Osteocyte (in vitro differentiated cells): Measurements from ENCODE around the gene THY1. TPM values are rescaled to one million over a fixed set of nuclear protein-coding genes. Genes with fewer than 3 reads are reported as not detected.
"Not testable (repeated sequence)": the region's sequence is repeated elsewhere in the genome, so short reads cannot be mapped to it uniquely, and the experiment has no call there.

Experiments used
- DNase-seq: peaks from one replicate; pipeline ENCODE4 v3.0.0; 2021; ENCODE audit warnings: mixed read lengths; ENCODE audit not compliant: unreplicated experiment; ENCODE audit errors: extremely low spot score
- H3K27ac Mint-ChIP-seq: one replicate; pipeline ENCODE4 v1.8.0; 2021; ENCODE audit warnings: mild to moderate bottlenecking, mixed read lengths; ENCODE audit not compliant: unreplicated experiment
- H3K27me3 Mint-ChIP-seq: one replicate; pipeline ENCODE4 v1.8.0; 2021; ENCODE audit warnings: mixed read lengths; ENCODE audit not compliant: unreplicated experiment
- H3K36me3 Mint-ChIP-seq: one replicate; pipeline ENCODE4 v1.8.0; 2021; ENCODE audit warnings: mixed read lengths; ENCODE audit not compliant: unreplicated experiment
- H3K4me1 Mint-ChIP-seq: one replicate; pipeline ENCODE4 v1.8.0; 2021; ENCODE audit warnings: mixed read lengths; ENCODE audit not compliant: unreplicated experiment
- H3K4me3 Mint-ChIP-seq: one replicate; pipeline ENCODE4 v1.8.0; 2021; ENCODE audit warnings: mild to moderate bottlenecking, moderate library complexity, mixed read lengths; ENCODE audit not compliant: unreplicated experiment
- H3K9me3 Mint-ChIP-seq: one replicate; pipeline ENCODE4 v1.8.0; 2021; ENCODE audit warnings: mixed read lengths; ENCODE audit not compliant: unreplicated experiment
- total RNA-seq: library from RNA; stranded (reverse); gene quantifications from 2 replicates; pipeline ENCODE4 v1.2.1, GENCODE V29; 2021
- TF ChIP-seq, protein P1 (sequence below): fragments of 200-600 bp; sonication (generic); IDR thresholded peaks from 2 replicates; pipeline ENCODE4 v1.5.0; 2021; ENCODE audit warnings: antibody characterized with exemption, mild to moderate bottlenecking, moderate library complexity

The THY1 gene
- total RNA-seq, 1 donor from 2014 or later, result 14.0 TPM

DNA sequence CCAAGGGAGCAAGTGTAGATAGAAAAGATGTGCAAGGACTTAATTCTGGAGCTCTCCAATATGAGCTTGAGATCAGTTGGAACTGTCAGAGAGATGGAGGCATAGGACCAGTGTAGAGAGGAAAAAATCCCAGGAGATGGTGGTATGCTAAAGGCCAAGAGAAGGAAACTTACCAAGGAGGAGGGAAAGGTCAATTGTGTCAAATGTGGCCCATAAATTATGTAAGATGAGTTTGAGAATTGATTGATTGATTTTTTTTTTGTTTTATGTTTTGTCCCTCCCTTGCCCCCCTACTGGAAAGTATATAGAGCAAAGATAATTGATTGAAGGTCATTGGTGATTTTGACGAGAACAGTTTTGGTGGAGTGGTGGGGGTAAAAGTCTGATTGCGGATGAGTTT, 38.6 kb downstream of the THY1 start:
- TF ChIP-seq, protein P1, sequence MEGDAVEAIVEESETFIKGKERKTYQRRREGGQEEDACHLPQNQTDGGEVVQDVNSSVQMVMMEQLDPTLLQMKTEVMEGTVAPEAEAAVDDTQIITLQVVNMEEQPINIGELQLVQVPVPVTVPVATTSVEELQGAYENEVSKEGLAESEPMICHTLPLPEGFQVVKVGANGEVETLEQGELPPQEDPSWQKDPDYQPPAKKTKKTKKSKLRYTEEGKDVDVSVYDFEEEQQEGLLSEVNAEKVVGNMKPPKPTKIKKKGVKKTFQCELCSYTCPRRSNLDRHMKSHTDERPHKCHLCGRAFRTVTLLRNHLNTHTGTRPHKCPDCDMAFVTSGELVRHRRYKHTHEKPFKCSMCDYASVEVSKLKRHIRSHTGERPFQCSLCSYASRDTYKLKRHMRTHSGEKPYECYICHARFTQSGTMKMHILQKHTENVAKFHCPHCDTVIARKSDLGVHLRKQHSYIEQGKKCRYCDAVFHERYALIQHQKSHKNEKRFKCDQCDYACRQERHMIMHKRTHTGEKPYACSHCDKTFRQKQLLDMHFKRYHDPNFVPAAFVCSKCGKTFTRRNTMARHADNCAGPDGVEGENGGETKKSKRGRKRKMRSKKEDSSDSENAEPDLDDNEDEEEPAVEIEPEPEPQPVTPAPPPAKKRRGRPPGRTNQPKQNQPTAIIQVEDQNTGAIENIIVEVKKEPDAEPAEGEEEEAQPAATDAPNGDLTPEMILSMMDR, result no peak
- no peak for DNase-seq
- peaks cover 5% of the 10 kb centered on the region for H3K4me1 Mint-ChIP-seq
- H3K27ac Mint-ChIP-seq, result no peak overlapping the region
- no peaks in the 10 kb centered on the region for H3K9me3 Mint-ChIP-seq
- no peak overlapping the region for H3K4me3 Mint-ChIP-seq
- H3K36me3 Mint-ChIP-seq, result no peaks in the 10 kb centered on the region
- H3K27me3 Mint-ChIP-seq, result peaks cover 5% of the 10 kb centered on the region

DNA sequence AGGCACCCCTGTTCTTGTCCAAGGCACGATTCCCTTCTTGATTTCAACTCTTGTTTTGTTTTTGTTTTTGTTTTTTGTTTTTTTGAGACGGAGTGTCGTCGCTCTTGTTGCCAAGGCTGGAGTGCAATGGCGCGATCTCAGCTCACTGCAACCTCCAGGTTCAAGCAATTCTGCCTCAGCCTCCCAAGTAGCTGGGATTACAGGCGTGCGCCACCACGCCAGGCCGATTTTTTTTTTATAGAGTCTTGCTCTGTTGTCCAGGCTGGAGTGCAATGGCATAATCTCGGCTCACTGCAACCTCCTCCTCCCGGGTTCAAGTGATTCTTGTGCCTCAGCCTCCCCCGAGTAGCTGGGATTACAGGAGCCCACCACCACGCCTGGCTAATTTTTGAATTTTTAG, 40.5 kb downstream of the THY1 start:
- H3K27ac Mint-ChIP-seq, H3K27me3 Mint-ChIP-seq, H3K4me1 Mint-ChIP-seq, H3K4me3 Mint-ChIP-seq, H3K36me3 Mint-ChIP-seq, H3K9me3 Mint-ChIP-seq: not testable (repeated sequence)
- peak; percentile 42 for DNase-seq

DNA sequence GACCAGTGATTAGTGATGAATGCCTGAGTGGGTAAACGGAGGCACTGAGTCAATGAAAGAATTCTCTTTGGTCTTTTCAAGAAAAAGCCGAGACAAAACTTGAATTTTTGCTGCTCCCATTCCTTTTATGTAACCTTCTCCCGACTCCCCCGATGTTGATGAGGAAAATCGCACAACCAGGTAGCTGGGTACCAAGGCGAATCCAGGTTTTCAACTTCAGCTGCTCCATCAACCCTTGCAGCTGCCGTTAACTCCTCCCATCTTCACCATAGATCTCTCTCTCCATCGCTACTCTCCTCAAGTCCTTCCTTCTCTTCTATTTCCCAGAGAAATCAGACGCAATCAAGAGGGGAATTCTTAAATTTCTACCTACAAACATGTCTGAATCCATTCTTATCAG, 40.9 kb downstream of the THY1 start:
- Mint-ChIP-seq H3K27ac (no peak overlapping the region), H3K36me3 (no peaks in the 10 kb centered on the region), H3K4me3 (no peak overlapping the region), H3K9me3 (no peaks in the 10 kb centered on the region), H3K27me3 (peaks cover 3% of the 10 kb centered on the region), H3K4me1 (peaks cover 5% of the 10 kb centered on the region)
- no peak for DNase-seq
- TF ChIP-seq, protein P1, result no peak

- peak; percentile 98 for DNase-seq
- H3K27ac Mint-ChIP-seq, result no peak within 1 kb of the TSS
- H3K9me3 Mint-ChIP-seq, result no peaks in the 10 kb centered on the region
- H3K27me3 Mint-ChIP-seq, result peaks cover 6% of the 10 kb centered on the region
- TF ChIP-seq, protein P1, result peak; percentile 92
- no peaks in the 10 kb centered on the region for H3K36me3 Mint-ChIP-seq
- H3K4me1 Mint-ChIP-seq, result peaks cover 8% of the 10 kb centered on the region
- H3K4me3 Mint-ChIP-seq, result no peak within 1 kb of the TSS
Measured at GRCh38 chr11:119381181-119381988, 41.6 kb downstream of the THY1 start, which contains the start of gene USP2. TSS of gene USP2 (minus strand) at chr11:119381690. CDS start at chr11:119373480, 8,210 bp downstream.

DNA sequence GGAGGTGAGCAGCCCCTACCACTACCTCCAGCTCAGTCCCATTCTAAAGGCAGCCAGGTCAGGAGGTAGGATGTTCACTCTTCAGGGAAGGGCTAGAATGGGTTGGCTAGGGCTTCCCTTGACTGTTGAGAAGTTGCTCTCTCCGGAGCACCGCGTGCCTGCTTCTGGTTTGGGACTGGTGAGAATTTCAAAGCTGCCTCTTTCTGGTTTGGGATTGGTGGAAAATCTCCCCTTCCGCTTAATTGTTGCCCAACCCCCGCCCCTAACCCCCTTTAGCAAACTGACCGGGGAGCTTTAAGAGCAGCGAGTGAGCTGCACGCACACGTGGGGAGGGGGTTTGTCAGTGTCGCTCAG, 42.2 kb downstream of the THY1 start:
- DNase-seq, result no peak
- Mint-ChIP-seq H3K9me3 (no peaks in the 10 kb centered on the region), H3K27ac (no peak overlapping the region), H3K36me3 (no peaks in the 10 kb centered on the region), H3K4me1 (peaks cover 8% of the 10 kb centered on the region), H3K4me3 (no peak overlapping the region), H3K27me3 (peaks cover 6% of the 10 kb centered on the region)
- TF ChIP-seq, protein P1, result no peak
